Trophoblast cell (in vitro differentiated cells and primary cell): ENCODE data around the gene FHAD1.

Experiments used
- DNase-seq, 2 donors: peaks; one replicate each; pipeline ENCODE4 v3.0.0-alpha.2; 2016
- H2AFZ ChIP-seq: 2 replicates; pipeline ENCODE4 v1.6.1; 2013; ENCODE audit warnings: low read length, moderate library complexity, mild to moderate bottlenecking; ENCODE audit not compliant: insufficient read depth, poor library complexity
- H2AK5ac ChIP-seq: 2 replicates; pipeline ENCODE4 v1.6.1; 2013; ENCODE audit warnings: mild to moderate bottlenecking, low read length
- H2BK120ac ChIP-seq: 2 replicates; pipeline ENCODE4 v1.6.1; 2013; ENCODE audit warnings: low read length, mild to moderate bottlenecking, moderate library complexity; ENCODE audit not compliant: insufficient read depth, poor library complexity
- H2BK12ac ChIP-seq: 2 replicates; pipeline ENCODE4 v1.6.1; 2013; ENCODE audit warnings: mild to moderate bottlenecking, low read length, moderate library complexity
- H2BK5ac ChIP-seq: 2 replicates; pipeline ENCODE4 v1.6.1; 2013; ENCODE audit warnings: low read length, low read depth, moderate library complexity, mild to moderate bottlenecking; ENCODE audit not compliant: poor library complexity
- H3K14ac ChIP-seq: 2 replicates; pipeline ENCODE4 v1.6.1; 2013; ENCODE audit warnings: mild to moderate bottlenecking, low read length
- H3K18ac ChIP-seq: 2 replicates; pipeline ENCODE4 v1.6.1; 2013; ENCODE audit warnings: mild to moderate bottlenecking, low read length
- H3K23ac ChIP-seq: 2 replicates; pipeline ENCODE4 v1.6.1; 2013; ENCODE audit warnings: low read length
- H3K27ac ChIP-seq: 2 replicates; pipeline ENCODE4 v1.5.1; 2013; ENCODE audit warnings: low read depth, mild to moderate bottlenecking, inconsistent platforms, low read length, moderate library complexity
- H3K27me3 ChIP-seq: 2 replicates; pipeline ENCODE4 v1.6.1; 2013; ENCODE audit warnings: inconsistent platforms, mild to moderate bottlenecking, low read length, moderate library complexity; ENCODE audit not compliant: insufficient read depth
- H3K36me3 ChIP-seq, 2 experiments: 1 replicate in 1 of 2; 2 replicates in 1 of 2; pipeline ENCODE4 v1.6.1; 2013; ENCODE audit warnings: low read length in 2 of 2, mild to moderate bottlenecking in 2 of 2, moderate library complexity in 1 of 2; ENCODE audit not compliant: insufficient read depth in 2 of 2, control insufficient read depth in 1 of 2
- H3K4ac ChIP-seq: 2 replicates; pipeline ENCODE4 v1.6.1; 2013; ENCODE audit warnings: low read depth, mild to moderate bottlenecking, low read length, moderate library complexity
- H3K4me1 ChIP-seq, 2 experiments: 1 replicate in 1 of 2; 2 replicates in 1 of 2; pipeline ENCODE4 v1.6.1; 2013; ENCODE audit warnings: low read length in 2 of 2, mild to moderate bottlenecking in 2 of 2, moderate library complexity in 1 of 2; ENCODE audit not compliant: insufficient read depth in 2 of 2, control insufficient read depth in 1 of 2
- H3K4me2 ChIP-seq: 2 replicates; pipeline ENCODE4 v1.6.1; 2013; ENCODE audit warnings: inconsistent platforms, mild to moderate bottlenecking, low read length, moderate library complexity
- H3K4me3 ChIP-seq: 2 replicates; pipeline ENCODE4 v1.5.1; 2013; ENCODE audit warnings: mild to moderate bottlenecking, low read depth, low read length, inconsistent platforms
- H3K79me1 ChIP-seq: one replicate; pipeline ENCODE4 v1.6.1; 2013; ENCODE audit warnings: low read length
- H3K79me2 ChIP-seq: 2 replicates; pipeline ENCODE4 v1.6.1; 2013; ENCODE audit warnings: low read length, mild to moderate bottlenecking; ENCODE audit not compliant: control insufficient read depth, insufficient read depth, poor library complexity
- H3K9ac ChIP-seq: 2 replicates; pipeline ENCODE4 v1.6.1; 2013; ENCODE audit warnings: mild to moderate bottlenecking, low read length
- H3K9me3 ChIP-seq: 2 replicates; pipeline ENCODE4 v1.6.1; 2013; ENCODE audit warnings: low read depth, mild to moderate bottlenecking, control low read depth, inconsistent platforms, low read length; ENCODE audit not compliant: insufficient read depth
- H4K12ac ChIP-seq: 2 replicates; pipeline ENCODE4 v1.6.1; 2013; ENCODE audit warnings: low read depth, mild to moderate bottlenecking, low read length, moderate library complexity
- H4K8ac ChIP-seq: 2 replicates; pipeline ENCODE4 v1.6.1; 2013; ENCODE audit warnings: low read depth, mild to moderate bottlenecking, low read length, moderate library complexity
- H4K91ac ChIP-seq: one replicate; pipeline ENCODE4 v1.6.1; 2013; ENCODE audit warnings: low read depth, mild to moderate bottlenecking, low read length, moderate library complexity
- WGBS: extraction: QIAGEN DNeasy Blood & Tissue Kit; methylation state at CpG from one replicate; pipeline ENCODE4 v1.1.7; 2013; ENCODE audit warnings: missing lambda C conversion rate; ENCODE audit not compliant: insufficient read length, insufficient coverage; ENCODE audit errors: extremely low coverage; 5-methylcytosine and 5-hydroxymethylcytosine counted together

Gene FHAD1

GRCh38 chr1:15370268-15370667, 123.2 kb downstream of the FHAD1 start:
- Histone ChIP-seq H4K91ac (no peak overlapping the region), H2BK12ac (no peak overlapping the region), H3K36me3 (no peaks in the 10 kb centered on the region), H3K79me2 (no peaks in the 10 kb centered on the region), H3K4me2 (no peak overlapping the region), H3K4me3 (no peak overlapping the region), H3K14ac (no peak overlapping the region), H2BK120ac (no peak overlapping the region), H4K8ac (no peak overlapping the region), H4K12ac (no peak overlapping the region), H3K27ac (no peak overlapping the region), H3K79me1 (no peaks in the 10 kb centered on the region), H3K4me1 (no peaks in the 10 kb centered on the region), H3K27me3 (no peaks in the 10 kb centered on the region), H3K18ac (no peak overlapping the region), H3K4ac (no peak overlapping the region), H2AFZ (no peak overlapping the region), H2AK5ac (no peak overlapping the region), H3K9me3 (no peaks in the 10 kb centered on the region), H3K9ac (no peak overlapping the region), H2BK5ac (no peak overlapping the region), H3K23ac (no peak overlapping the region)
- WGBS = no CpG with 5 or more reads among the region's 4 CpGs
- DNase-seq = no peak

GRCh38 chr1:15370781-15371520, 123.9 kb downstream of the FHAD1 start:
- H3K27me3 ChIP-seq = no peaks in the 10 kb centered on the region
- no peak overlapping the region for H4K8ac ChIP-seq
- H3K4me3 ChIP-seq = no peak overlapping the region
- no peak overlapping the region for H2BK120ac ChIP-seq
- H3K23ac ChIP-seq = no peak overlapping the region
- no peak overlapping the region for H4K91ac ChIP-seq
- DNase-seq = no peak
- no peaks in the 10 kb centered on the region for H3K4me1 ChIP-seq
- H3K4ac ChIP-seq = no peak overlapping the region
- no peaks in the 10 kb centered on the region for H3K9me3 ChIP-seq
- H3K4me2 ChIP-seq = no peak overlapping the region
- H2BK12ac ChIP-seq = no peak overlapping the region
- no peaks in the 10 kb centered on the region for H3K79me1 ChIP-seq
- no peak overlapping the region for H3K9ac ChIP-seq
- H3K27ac ChIP-seq = no peak overlapping the region
- H3K18ac ChIP-seq = no peak overlapping the region
- WGBS = no CpG with 5 or more reads among the region's 16 CpGs
- H2AK5ac ChIP-seq = no peak overlapping the region
- H3K36me3 ChIP-seq = no peaks in the 10 kb centered on the region
- no peaks in the 10 kb centered on the region for H3K79me2 ChIP-seq
- no peak overlapping the region for H2AFZ ChIP-seq
- H4K12ac ChIP-seq = no peak overlapping the region
- H3K14ac ChIP-seq = no peak overlapping the region
- no peak overlapping the region for H2BK5ac ChIP-seq

DNA sequence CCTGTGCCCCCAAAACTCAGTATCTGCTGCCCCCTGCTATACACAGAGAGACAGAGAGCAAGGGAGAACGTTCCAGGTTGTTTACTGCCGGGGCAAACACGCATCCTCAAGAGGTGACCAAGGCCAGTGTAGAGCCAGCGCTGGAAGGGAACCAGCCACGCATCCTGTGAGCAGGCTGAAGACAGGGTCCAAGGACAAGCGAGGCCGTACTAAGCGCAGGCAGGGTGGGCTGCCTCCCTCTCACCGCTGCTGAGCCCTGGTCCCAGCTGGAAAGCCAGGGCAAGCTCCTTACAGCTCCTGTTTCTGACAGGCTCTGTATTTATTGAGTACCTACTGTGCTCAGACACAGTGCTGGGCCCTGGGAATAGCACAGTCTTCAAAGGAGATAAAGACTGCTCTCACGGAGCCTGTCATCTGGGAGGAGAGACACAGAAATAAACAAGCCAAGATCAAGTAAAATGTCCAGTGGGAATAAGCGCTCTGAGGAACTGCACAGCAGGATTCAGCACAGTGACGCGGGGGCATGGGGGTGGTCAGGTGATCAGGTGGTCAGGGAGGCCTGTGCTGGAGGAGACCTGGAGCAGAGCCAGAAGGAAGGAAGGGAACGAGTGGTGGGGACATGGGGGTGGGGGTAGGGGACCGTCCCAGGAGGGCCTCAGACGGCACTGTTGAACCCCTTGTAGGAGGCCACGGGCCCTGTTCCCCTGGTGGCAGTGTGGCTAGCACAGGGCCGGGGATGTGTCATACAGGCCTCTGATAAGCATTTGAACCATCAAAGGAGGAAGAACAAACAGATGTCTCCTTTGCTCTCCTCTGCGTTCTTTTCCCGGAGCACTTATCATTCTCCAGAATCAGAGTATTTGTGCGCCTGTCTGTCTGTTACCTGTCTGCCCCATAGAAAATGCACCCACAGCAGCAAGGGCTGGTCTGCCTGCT, 124.9 kb downstream of the FHAD1 start:
- H3K27me3 ChIP-seq = no peaks in the 10 kb centered on the region
- H3K4ac ChIP-seq = no peak overlapping the region
- H3K4me1 ChIP-seq = no peaks in the 10 kb centered on the region
- no peak overlapping the region for H2BK5ac ChIP-seq
- no peaks in the 10 kb centered on the region for H3K79me1 ChIP-seq
- H3K36me3 ChIP-seq = no peaks in the 10 kb centered on the region
- no peak overlapping the region for H4K8ac ChIP-seq
- H3K4me2 ChIP-seq = no peak overlapping the region
- WGBS = no CpG with 5 or more reads among the region's 21 CpGs
- H2AFZ ChIP-seq = no peak overlapping the region
- H2BK120ac ChIP-seq = no peak overlapping the region
- H3K9ac ChIP-seq = no peak overlapping the region
- H3K23ac ChIP-seq = no peak overlapping the region
- H3K18ac ChIP-seq = no peak overlapping the region
- no peak overlapping the region for H4K12ac ChIP-seq
- H3K4me3 ChIP-seq = no peak overlapping the region
- H2BK12ac ChIP-seq = no peak overlapping the region
- no peak overlapping the region for H3K14ac ChIP-seq
- H2AK5ac ChIP-seq = no peak overlapping the region
- no peaks in the 10 kb centered on the region for H3K79me2 ChIP-seq
- no peak overlapping the region for H4K91ac ChIP-seq
- H3K27ac ChIP-seq = no peak overlapping the region
- DNase-seq = peak; percentile 40 to 49
- no peaks in the 10 kb centered on the region for H3K9me3 ChIP-seq

- H3K23ac ChIP-seq = no peak overlapping the region
- no peak overlapping the region for H2AK5ac ChIP-seq
- DNase-seq = no peak
- H4K8ac ChIP-seq = no peak overlapping the region
- no CpG with 5 or more reads among the region's 8 CpGs for WGBS
- H3K4ac ChIP-seq = no peak overlapping the region
- no peak overlapping the region for H3K9ac ChIP-seq
- H3K27ac ChIP-seq = no peak overlapping the region
- H3K18ac ChIP-seq = no peak overlapping the region
- no peak overlapping the region for H2BK12ac ChIP-seq
- H3K4me1 ChIP-seq = no peaks in the 10 kb centered on the region
- no peak overlapping the region for H2BK120ac ChIP-seq
- H2BK5ac ChIP-seq = no peak overlapping the region
- H4K12ac ChIP-seq = no peak overlapping the region
- no peak overlapping the region for H2AFZ ChIP-seq
- no peaks in the 10 kb centered on the region for H3K79me1 ChIP-seq
- no peak overlapping the region for H3K4me2 ChIP-seq
- H3K14ac ChIP-seq = no peak overlapping the region
- no peaks in the 10 kb centered on the region for H3K79me2 ChIP-seq
- no peak overlapping the region for H4K91ac ChIP-seq
- H3K4me3 ChIP-seq = no peak overlapping the region
- H3K9me3 ChIP-seq = peaks cover under 1% of the 10 kb centered on the region
- peaks cover 3% of the 10 kb centered on the region for H3K27me3 ChIP-seq
- no peaks in the 10 kb centered on the region for H3K36me3 ChIP-seq
Observed at GRCh38 chr1:15378729-15379128, 131.7 kb downstream of the FHAD1 start.
